Esophagus muscularis mucosa (tissue), 3 donors: ENCODE data around the gene ISCA2.

Experiments
- POLR2A ChIP-seq: fragments of 450-650 bp; IDR thresholded peaks from one replicate; pipeline ENCODE4 v1.6.1; 2017; ENCODE audit warnings: antibody characterized with exemption, moderate library complexity, mild to moderate bottlenecking, low read depth
- POLR2AphosphoS5 ChIP-seq, 2 donors: sonication (generic); formaldehyde crosslinking; IDR thresholded peaks; one replicate each; pipeline ENCODE4 v1.6.1; 2017; ENCODE audit warnings: antibody characterized with exemption in 2 of 2
- TF ChIP-seq, protein P1 (sequence below), 3 experiments: fragments of 200-600 bp in 2 of 3; fragments of 450-650 bp in 1 of 3; sonication (generic) in 2 of 3; IDR thresholded peaks; one replicate each; pipeline ENCODE4 v1.5.1; 2017 to 2019; ENCODE audit warnings: antibody characterized with exemption in 3 of 3, mild to moderate bottlenecking in 2 of 3, moderate library complexity in 1 of 3

DNA sequence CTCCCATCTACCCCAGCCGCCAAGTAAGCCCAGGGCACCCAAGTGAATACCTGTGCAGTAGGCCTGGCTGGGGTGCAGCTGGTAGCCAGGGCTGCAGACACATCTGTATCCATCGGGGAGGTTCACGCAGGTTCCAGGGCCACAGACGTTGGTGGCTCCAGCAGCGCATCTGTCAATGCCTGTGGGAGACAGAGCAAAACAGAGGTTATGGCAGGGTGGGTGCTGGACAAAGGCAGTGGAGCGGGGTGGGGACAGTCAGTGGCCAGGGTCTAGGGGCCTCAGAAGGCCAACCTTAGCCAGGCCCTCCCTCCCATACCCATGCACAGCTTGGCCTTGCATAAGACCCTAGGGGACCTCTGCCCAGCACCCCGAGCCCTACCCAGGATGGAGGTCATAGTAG is 29.2 kb downstream of the ISCA2 start:
- TF ChIP-seq POLR2A (no peak), POLR2AphosphoS5 (IDR thresholded peaks at IDR 0.05) (no peak)
- TF ChIP-seq, protein P1, sequence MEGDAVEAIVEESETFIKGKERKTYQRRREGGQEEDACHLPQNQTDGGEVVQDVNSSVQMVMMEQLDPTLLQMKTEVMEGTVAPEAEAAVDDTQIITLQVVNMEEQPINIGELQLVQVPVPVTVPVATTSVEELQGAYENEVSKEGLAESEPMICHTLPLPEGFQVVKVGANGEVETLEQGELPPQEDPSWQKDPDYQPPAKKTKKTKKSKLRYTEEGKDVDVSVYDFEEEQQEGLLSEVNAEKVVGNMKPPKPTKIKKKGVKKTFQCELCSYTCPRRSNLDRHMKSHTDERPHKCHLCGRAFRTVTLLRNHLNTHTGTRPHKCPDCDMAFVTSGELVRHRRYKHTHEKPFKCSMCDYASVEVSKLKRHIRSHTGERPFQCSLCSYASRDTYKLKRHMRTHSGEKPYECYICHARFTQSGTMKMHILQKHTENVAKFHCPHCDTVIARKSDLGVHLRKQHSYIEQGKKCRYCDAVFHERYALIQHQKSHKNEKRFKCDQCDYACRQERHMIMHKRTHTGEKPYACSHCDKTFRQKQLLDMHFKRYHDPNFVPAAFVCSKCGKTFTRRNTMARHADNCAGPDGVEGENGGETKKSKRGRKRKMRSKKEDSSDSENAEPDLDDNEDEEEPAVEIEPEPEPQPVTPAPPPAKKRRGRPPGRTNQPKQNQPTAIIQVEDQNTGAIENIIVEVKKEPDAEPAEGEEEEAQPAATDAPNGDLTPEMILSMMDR (IDR thresholded peaks at IDR 0.05), result no peak
